ENCODE results near the gene MTHFD1. TPM values are rescaled to one million over a fixed set of nuclear protein-coding genes. Genes with fewer than 3 reads are reported as not detected.

The MTHFD1 gene
- 74.3 and 103 TPM in 2 replicates for total RNA-seq

DNA sequence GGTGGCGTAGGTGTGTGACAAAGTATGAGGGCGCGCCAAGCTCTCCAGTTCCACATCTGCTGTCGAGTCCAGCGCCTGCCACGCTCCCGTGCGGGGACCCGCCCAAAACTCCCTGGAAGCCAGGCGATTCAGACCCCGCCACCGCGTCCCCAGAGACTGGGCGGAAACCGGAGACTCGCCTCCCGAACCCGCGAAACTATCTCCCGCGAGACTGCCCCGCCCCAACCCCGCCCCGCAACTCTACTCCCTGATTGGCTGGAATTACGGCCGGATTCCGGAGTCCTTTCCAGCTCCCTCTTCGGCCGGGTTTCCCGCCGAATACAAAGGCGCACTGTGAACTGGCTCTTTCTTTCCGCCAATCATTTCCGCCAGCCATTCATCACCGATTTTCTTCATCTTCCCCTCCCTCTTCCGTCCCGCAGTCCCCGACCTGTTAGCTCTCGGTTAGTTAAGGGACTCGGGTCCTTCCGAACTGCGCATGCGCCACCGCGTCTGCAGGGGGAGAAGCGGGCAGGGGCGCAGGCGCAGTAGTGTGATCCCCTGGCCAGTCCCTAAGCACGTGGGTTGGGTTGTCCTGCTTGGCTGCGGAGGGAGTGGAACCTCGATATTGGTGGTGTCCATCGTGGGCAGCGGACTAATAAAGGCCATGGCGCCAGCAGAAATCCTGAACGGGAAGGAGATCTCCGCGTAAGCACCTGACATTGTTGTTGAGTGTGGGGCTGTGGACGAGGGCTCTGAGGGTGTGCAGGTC lies at the start of gene MTHFD1:
Gene MTHFD1 (plus strand): TSS at position 572 of the 751 bp plus-strand sequence. CDS start 75 bp downstream, at position 647.

DNA sequence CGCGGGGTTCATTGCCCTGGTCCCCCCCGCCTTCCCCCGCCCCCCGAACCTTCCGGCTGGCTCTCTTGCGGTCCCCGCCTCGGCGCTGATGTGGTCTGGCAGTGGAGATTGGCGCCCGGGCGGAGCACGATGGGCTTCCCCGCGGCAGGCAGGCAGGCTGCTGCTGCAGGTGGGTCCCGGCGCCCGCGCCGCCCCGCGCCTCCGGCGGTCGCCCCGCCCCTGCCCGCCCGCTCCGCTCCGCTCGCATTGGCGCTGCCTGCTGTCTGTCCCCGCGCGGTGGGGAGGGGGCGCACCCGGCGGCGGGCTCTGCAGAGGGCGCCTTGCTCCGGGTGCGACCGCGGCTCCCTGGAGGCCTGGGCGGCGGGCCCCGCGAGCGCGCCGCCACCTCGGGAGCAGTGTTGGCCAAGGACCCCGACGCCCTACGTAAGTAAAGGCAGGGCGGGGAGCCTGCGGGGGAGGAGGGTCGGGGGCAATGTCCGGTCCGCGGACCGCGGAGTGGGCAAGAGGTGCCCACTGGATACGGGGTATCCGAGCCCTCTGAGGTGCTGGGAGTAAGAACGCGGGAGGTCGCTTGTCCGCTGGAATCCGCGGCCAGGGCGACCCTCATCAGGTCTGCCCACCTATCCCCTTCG lies 77.2 kb downstream of the MTHFD1 start, which contains the start of gene AKAP5:
Gene AKAP5 (plus strand): TSS at position 309 of the 632 bp plus-strand sequence. CDS start 2,896 bp downstream, outside the sequence.

DNA sequence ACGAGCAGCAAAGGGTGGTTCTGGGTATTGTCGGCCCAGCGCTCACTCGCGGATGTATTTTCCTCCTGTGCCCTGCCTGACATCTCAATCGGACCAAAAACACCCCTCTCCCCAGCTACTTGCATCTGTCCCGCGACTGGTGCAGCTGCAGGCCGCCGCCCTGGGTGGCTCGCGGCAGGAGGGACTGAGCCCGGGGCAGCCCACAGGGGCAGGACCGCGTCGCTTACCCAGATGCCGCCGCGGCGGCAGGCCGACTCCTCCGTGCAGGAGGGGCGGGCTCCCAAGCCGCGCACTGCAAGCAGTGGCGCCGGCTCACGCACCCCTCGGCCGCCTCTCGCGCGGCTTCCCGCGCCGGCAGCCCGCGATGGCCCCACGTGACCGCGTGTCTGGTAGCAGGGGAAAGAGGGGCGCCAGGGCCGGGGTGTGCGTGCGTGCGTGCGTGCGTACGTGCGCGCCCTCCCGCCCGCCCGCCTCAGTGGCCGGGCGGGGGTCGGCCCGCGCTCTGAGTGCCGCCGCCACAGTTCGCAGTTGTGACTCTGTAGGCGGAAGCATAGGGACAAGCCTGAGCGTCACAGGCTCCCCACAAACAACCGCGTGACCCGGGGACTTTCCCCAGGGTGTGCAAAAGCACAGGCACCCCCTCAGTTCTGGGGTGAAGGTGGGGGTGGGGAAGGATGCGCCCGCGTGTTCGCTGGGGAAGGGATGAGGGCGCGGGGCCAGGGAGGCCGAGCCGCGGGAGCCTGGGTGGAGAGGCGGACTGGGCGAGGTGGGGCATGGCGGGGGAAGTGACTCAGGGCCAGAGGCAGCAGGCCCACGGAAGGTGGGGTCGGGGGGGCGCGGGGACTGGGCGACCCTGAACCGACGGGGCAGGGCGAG lies 115.5 kb downstream of the MTHFD1 start, which contains the start of gene ZBTB25:
Gene ZBTB25 (minus strand): TSS at position 405 of the 876 bp plus-strand sequence. CDS start 13,305 bp downstream, outside the sequence.

DNA sequence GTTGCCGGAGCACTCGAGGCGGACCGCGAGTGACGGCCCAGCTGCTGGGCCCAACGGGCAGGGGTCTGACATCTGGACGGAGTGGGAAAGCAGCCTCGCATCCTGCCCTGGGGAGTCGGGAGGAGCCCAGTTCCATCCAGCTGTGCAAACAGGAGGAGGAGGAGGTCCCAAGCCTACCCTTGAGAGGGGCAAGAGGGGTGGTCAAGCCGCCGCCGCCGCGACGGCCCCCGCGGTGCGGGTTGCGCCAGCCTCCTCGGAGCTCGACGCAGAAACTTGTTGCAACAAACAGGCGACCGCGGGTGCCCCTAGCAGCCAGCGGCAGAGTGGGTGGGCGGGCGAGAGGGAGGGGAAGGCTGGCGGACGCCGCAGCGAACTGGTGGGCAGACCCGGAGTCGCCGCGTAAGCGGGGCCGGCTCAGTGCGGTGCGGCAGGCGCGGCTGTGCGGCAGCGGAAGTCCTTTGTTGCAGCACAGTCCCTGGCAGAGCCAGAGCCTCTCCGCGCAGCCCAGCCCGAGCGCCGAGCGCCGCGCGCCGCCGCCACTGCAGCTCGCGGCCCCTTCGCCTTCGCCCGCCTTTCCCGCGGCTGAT lies 116.2 kb downstream of the MTHFD1 start, which contains the start of gene ZBTB1:
Gene ZBTB1 (plus strand): TSS at position 461 of the 587 bp plus-strand sequence. CDS start 16,735 bp downstream, outside the sequence.

Small RNA genes within 50 kb of the gene (small RNA-seq; reads per million reads assigned to genes)
- gene AL161756.2: not detected

Other genes starting within 250 kb of the MTHFD1 start
- gene ESR2, start 94.0 kb upstream of the MTHFD1 start, total RNA-seq: 0.27 and 0.50 TPM in 2 replicates
- 0.50 and 0.53 TPM in 2 replicates for gene AKAP5, start 77.1 kb downstream of the MTHFD1 start, total RNA-seq
- 6.9 and 8.0 TPM in 2 replicates for gene ZBTB25, start 115.5 kb downstream of the MTHFD1 start, total RNA-seq
- gene ZBTB1, start 116.4 kb downstream of the MTHFD1 start, total RNA-seq: 46.5 and 66.5 TPM in 2 replicates
- 2.0 and 3.8 TPM in 2 replicates for gene HSPA2, start 152.4 kb downstream of the MTHFD1 start, total RNA-seq
- 0.29 and 0.40 TPM in 2 replicates for gene PPP1R36, start 161.6 kb downstream of the MTHFD1 start, total RNA-seq